ENCODE measurements around the gene C19orf53. TPM values are rescaled to one million over a fixed set of nuclear protein-coding genes. Genes with fewer than 3 reads are reported as not detected.

Gene C19orf53
- total and polyA plus RNA-seq, 2 of the 13 experiments (the other 11 are each of a cell fraction or from before 2014, with no cell fraction given): 129 to 130 TPM

DNA sequence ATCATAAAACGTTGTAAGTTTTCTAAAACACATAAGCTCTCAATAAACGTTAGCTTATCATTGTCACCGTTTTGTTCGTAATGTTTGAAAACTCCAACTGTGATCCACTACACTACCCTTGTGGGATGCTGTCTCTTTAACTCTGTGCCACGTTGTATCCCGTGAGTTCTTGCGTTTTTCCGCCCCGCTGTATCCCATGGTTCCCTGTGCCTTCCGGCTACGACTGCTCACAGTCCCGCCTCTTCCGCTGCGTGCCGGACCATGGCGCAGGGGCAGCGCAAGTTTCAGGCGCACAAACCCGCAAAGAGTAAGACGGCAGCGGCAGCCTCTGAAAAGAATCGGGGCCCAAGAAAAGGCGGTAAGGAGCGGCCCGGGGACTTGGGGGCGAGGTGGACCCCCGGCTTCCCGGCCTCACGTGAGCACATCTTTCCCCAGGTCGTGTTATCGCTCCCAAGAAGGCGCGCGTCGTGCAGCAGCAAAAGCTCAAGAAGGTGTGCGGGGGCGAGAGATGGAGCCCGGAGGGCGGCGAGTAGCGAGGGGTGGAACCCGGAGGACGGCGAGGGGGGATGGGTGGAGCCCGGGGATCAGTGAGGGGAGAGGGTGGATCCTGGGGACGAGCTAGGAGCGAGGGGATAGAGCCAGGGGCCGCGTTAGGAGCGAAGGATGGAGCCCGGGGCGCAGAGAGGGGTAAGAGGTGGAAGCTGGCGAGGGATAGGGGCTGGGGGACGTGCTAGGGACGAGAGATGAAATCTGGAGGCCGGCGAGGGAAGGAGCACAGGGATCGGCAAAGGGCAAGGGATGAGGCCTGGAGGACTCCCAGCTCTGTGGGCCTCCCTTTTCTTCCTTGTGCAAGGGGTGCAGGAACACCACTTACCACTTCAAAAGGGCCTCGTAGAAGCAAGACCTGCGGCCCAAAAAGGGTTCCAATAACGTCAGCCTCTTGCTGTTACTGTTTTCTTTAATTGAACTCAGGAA, at the start of gene C19orf53 (continued):
- TF ChIP-seq ZSCAN29 (CRISPR knock-in tag; conservative IDR thresholded peaks at IDR 0.05) (peak; percentile 80; the same call in 1 of the 2 replicates), RXRB (CRISPR knock-in tag; IDR thresholded peaks at IDR 0.05; ENCODE audit: borderline replicate concordance) (no peak; the same call in 1 of the 2 replicates), ZFP36L2 (CRISPR knock-in tag; IDR thresholded peaks at IDR 0.05) (0 out of 2 replicates have a peak, but pooled peaks have one; percentile 73), ZNF557 (CRISPR knock-in tag; IDR thresholded peaks at IDR 0.05) (no peak), ZNF253 (CRISPR knock-in tag; IDR thresholded peaks at IDR 0.05; ENCODE audit: borderline replicate concordance) (peak; percentile 64; the same call in 1 of the 2 replicates), CBX2 (IDR thresholded peaks at IDR 0.05; ENCODE audit: low read depth, low read length) (no peak), CBX2 (CRISPR knock-in tag; IDR thresholded peaks at IDR 0.05; ENCODE audit: low read depth) (no peak), KAT2B (IDR thresholded peaks at IDR 0.05; ENCODE audit: borderline replicate concordance, low read depth, low read length) (no peak), RFX1 (IDR thresholded peaks at IDR 0.05) (peak; percentile 39; the same call in 1 of the 2 replicates), ZNF781 (CRISPR knock-in tag; IDR thresholded peaks at IDR 0.05; ENCODE audit: borderline replicate concordance, not compliant biosample characterization) (peak; percentile 89), ZNF431 (CRISPR knock-in tag; IDR thresholded peaks at IDR 0.05; ENCODE audit: borderline replicate concordance, low read depth) (peak; percentile 61; the same call in 1 of the 2 replicates), ZMYM4 (CRISPR knock-in tag; IDR thresholded peaks at IDR 0.05) (peak; percentile 76; the same call in 1 of the 2 replicates), BHLHE40 (IDR thresholded peaks at IDR 0.05; ENCODE audit: low read length) (peak; percentile 76), KAT7 (CRISPR knock-in tag; IDR thresholded peaks at IDR 0.05; ENCODE audit: borderline replicate concordance) (peak; percentile 64; the same call in 1 of the 2 replicates), NAIF1 (CRISPR knock-in tag; IDR thresholded peaks at IDR 0.05; ENCODE audit: borderline replicate concordance) (peak; percentile 43; the same call in 1 of the 2 replicates), ZNF367 (CRISPR knock-in tag; IDR thresholded peaks at IDR 0.05; ENCODE audit: borderline replicate concordance) (no peak), ZNF543 (CRISPR knock-in tag; IDR thresholded peaks at IDR 0.05) (no peak), ARNT2 (CRISPR knock-in tag; IDR thresholded peaks at IDR 0.05; ENCODE audit: low read depth) (peak; percentile 82), FOXP1 (IDR thresholded peaks at IDR 0.05) (no peak), FOXP1 (CRISPR knock-in tag; IDR thresholded peaks at IDR 0.05) (0 out of 2 replicates have a peak, but pooled peaks have one; percentile 22)
- TF ChIP-seq, protein P1, sequence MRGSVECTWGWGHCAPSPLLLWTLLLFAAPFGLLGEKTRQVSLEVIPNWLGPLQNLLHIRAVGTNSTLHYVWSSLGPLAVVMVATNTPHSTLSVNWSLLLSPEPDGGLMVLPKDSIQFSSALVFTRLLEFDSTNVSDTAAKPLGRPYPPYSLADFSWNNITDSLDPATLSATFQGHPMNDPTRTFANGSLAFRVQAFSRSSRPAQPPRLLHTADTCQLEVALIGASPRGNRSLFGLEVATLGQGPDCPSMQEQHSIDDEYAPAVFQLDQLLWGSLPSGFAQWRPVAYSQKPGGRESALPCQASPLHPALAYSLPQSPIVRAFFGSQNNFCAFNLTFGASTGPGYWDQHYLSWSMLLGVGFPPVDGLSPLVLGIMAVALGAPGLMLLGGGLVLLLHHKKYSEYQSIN (CRISPR knock-in tag; IDR thresholded peaks at IDR 0.05; ENCODE audit: borderline replicate concordance): no peak
- TF ChIP-seq, protein P2, sequence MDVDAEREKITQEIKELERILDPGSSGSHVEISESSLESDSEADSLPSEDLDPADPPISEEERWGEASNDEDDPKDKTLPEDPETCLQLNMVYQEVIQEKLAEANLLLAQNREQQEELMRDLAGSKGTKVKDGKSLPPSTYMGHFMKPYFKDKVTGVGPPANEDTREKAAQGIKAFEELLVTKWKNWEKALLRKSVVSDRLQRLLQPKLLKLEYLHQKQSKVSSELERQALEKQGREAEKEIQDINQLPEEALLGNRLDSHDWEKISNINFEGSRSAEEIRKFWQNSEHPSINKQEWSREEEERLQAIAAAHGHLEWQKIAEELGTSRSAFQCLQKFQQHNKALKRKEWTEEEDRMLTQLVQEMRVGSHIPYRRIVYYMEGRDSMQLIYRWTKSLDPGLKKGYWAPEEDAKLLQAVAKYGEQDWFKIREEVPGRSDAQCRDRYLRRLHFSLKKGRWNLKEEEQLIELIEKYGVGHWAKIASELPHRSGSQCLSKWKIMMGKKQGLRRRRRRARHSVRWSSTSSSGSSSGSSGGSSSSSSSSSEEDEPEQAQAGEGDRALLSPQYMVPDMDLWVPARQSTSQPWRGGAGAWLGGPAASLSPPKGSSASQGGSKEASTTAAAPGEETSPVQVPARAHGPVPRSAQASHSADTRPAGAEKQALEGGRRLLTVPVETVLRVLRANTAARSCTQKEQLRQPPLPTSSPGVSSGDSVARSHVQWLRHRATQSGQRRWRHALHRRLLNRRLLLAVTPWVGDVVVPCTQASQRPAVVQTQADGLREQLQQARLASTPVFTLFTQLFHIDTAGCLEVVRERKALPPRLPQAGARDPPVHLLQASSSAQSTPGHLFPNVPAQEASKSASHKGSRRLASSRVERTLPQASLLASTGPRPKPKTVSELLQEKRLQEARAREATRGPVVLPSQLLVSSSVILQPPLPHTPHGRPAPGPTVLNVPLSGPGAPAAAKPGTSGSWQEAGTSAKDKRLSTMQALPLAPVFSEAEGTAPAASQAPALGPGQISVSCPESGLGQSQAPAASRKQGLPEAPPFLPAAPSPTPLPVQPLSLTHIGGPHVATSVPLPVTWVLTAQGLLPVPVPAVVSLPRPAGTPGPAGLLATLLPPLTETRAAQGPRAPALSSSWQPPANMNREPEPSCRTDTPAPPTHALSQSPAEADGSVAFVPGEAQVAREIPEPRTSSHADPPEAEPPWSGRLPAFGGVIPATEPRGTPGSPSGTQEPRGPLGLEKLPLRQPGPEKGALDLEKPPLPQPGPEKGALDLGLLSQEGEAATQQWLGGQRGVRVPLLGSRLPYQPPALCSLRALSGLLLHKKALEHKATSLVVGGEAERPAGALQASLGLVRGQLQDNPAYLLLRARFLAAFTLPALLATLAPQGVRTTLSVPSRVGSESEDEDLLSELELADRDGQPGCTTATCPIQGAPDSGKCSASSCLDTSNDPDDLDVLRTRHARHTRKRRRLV (CRISPR knock-in tag; IDR thresholded peaks at IDR 0.05): peak; percentile 64
- TF ChIP-seq, protein P3, sequence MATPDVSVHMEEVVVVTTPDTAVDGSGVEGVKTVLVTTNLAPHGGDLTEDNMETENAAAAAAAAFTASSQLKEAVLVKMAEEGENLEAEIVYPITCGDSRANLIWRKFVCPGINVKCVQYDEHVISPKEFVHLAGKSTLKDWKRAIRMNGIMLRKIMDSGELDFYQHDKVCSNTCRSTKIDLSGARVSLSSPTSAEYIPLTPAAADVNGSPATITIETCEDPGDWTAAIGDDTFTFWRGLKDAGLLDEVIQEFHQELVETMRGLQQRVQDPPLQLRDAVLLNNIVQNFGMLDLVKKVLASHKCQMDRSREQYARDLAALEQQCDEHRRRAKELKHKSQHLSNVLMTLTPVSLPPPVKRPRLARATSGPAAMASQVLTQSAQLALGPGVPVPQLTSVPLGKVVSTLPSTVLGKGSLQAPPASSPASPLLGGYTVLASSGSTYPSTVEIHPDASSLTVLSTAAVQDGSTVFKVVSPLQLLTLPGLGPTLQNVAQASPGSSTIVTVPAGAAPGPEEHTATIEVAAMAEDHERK (CRISPR knock-in tag; IDR thresholded peaks at IDR 0.05; ENCODE audit: low read depth): peak; percentile 92

All from HepG2 (cell line).